Urinary bladder (tissue), 4 donors: Measurements from ENCODE around the gene INPP5A. TPM values are rescaled to one million over a fixed set of nuclear protein-coding genes. Genes with fewer than 3 reads are reported as not detected.

ENCODE experiments used
- DNase-seq: peaks from one replicate; pipeline ENCODE4 v3.0.0-alpha.2; 2015; ENCODE audit errors: extremely low spot score
- H3K27ac ChIP-seq: one replicate; pipeline ENCODE4 v1.5.1; 2013; ENCODE audit warnings: low read depth, mild to moderate bottlenecking, moderate library complexity
- H3K36me3 ChIP-seq: one replicate; pipeline ENCODE4 v1.6.1; 2013; ENCODE audit warnings: mild to moderate bottlenecking, moderate library complexity; ENCODE audit not compliant: insufficient read depth
- H3K4me1 ChIP-seq: one replicate; pipeline ENCODE4 v1.6.1; 2013; ENCODE audit warnings: mild to moderate bottlenecking, moderate library complexity; ENCODE audit not compliant: insufficient read depth
- H3K4me3 ChIP-seq: one replicate; pipeline ENCODE4 v1.5.1; 2013; ENCODE audit warnings: low read depth, low read length
- WGBS: extraction: QIAGEN DNeasy Blood & Tissue Kit; methylation state at CpG from one replicate; pipeline ENCODE4 v1.1.7; 2013; 5-methylcytosine and 5-hydroxymethylcytosine counted together
- polyA plus RNA-seq: library from polyadenylated mRNA; stranded (reverse); fragments of 200-250 nt; gene quantifications from one replicate; pipeline ENCODE4 v1.2.3, GENCODE V29; 2013
- total RNA-seq: library from RNA; depleted of rRNA; stranded (reverse); fragments of >200 nt; gene quantifications from one replicate; pipeline ENCODE4 v1.2.3, GENCODE V29; 2014
- donor health status: healthy with polysubstance abuse.
- donor health status: healthy.

INPP5A gene
- total and polyA plus RNA-seq, 2 donors: 61.0 to 66.2 TPM

GRCh38 chr10:132528064-132528691 is 9.4 kb upstream of the INPP5A start:
- no peaks in the 10 kb centered on the region for H3K4me1 ChIP-seq
- 35% methylated on average over 11 of the region's 11 CpGs for WGBS
- DNase-seq: no peak
- no peaks in the 10 kb centered on the region for H3K36me3 ChIP-seq
- no peak overlapping the region for H3K27ac ChIP-seq
- no peak overlapping the region for H3K4me3 ChIP-seq

DNA sequence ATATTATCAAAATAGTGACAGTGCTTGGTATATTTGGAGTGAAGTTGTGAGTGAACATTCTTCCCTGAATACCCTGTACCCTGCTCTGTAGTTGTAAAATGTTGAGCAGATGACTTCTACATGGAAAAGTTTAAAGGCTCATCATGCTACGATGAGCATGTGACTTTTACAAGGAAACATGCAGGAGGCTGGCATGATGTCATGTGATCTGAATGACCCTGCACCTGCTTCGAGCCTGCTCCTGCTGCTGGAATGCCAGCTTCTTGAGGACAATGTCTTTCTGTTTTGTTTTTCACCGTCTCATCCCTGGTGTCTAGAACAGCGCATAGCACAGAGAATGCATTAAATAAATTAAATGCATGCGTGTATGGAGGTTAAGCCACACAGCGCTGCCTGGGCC is 5.4 kb upstream of the INPP5A start:
- 96% methylated on average over 6 of the region's 6 CpGs for WGBS

GRCh38 chr10:132532749-132533560 is 4.6 kb upstream of the INPP5A start:
- DNase-seq: no peak
- Histone ChIP-seq H3K36me3 (no peaks in the 10 kb centered on the region), H3K4me3 (no peak overlapping the region), H3K4me1 (no peaks in the 10 kb centered on the region), H3K27ac (no peak overlapping the region)
- 87% methylated on average over 14 of the region's 14 CpGs for WGBS

More for the DNA sequence above, 5.4 kb upstream of the INPP5A start:
- no peak overlapping the region for H3K27ac ChIP-seq
- no peak for DNase-seq
- no peak overlapping the region for H3K4me3 ChIP-seq
- no peaks in the 10 kb centered on the region for H3K4me1 ChIP-seq
- no peaks in the 10 kb centered on the region for H3K36me3 ChIP-seq

GRCh38 chr10:132533571-132534260 is 3.9 kb upstream of the INPP5A start:
- Histone ChIP-seq H3K36me3 (no peaks in the 10 kb centered on the region), H3K27ac (no peak overlapping the region), H3K4me3 (no peak overlapping the region), H3K4me1 (no peaks in the 10 kb centered on the region)
- DNase-seq: no peak
- WGBS: 91% methylated on average over 12 of the region's 12 CpGs

GRCh38 chr10:132534391-132535064 is 3.1 kb upstream of the INPP5A start:
- Histone ChIP-seq H3K36me3 (no peaks in the 10 kb centered on the region), H3K4me3 (no peak overlapping the region), H3K27ac (no peak overlapping the region), H3K4me1 (no peaks in the 10 kb centered on the region)
- no peak for DNase-seq
- WGBS: 79% methylated on average over 8 of the region's 8 CpGs

DNA sequence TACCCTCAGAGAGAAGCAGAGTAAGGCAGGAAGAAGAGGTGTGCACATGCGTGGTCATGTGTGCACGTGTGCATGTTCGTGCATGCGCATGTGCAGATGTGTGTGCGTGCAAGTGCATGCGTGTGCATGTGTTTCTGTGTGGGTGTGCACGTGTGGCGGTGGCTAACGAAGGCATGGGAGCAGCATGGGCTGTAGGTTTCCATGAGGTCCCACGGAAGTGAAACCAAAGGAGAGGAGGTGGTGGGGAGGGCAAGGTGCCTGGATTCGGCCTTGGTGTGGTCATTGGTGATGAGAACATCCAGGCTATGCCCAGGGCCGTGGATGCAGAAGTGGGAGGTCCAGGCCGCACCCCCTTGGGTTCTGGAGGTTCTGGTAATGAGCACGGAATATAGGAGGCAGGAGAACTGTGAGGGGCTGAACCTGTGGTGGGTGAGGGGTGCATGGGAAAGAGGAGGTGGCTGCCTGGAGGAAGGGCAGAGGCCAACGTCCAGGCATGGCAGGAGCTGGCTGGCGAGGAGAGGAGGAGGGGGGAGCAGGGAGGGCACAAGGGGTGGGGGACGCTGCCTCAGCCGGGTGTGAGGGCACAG is 2.4 kb upstream of the INPP5A start:
- WGBS: 90% methylated on average over 18 of the region's 18 CpGs
- DNase-seq: no peak
- Histone ChIP-seq H3K27ac (no peak overlapping the region), H3K36me3 (no peaks in the 10 kb centered on the region), H3K4me1 (no peaks in the 10 kb centered on the region), H3K4me3 (no peak overlapping the region)

DNA sequence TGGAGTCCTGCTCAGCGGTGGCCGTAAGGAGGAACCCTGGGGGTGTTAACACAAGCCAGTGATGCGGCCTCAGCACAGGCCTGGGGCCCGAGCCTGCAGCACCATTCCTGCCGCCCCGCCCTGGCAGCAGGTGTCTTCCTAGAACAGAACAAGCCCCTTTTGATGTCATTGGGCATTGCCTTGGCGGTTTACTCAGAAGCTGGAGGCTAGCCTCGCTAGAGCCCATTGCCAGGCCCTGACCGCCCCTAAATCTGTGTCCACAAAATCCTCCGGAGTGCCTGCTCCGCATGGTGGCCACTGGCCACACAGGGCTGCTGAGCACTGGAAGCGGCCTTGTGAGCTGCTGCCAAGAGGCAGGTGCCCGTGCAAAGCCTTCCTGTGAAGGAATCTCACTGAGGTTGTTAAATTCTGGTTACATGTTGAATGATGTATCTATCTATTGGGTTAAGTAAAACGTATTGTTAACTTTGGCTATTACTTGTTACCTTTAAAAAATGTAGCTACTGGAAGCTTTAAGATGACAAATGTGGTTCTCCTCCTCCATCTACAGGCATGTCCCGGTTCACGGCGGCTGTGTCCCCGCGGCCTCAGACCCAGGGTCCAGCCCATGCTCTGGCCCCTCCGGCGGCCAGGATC is 1.2 kb upstream of the INPP5A start:
- WGBS: 36% methylated on average over 21 of the region's 21 CpGs
- no peaks in the 10 kb centered on the region for H3K4me1 ChIP-seq
- no peak for DNase-seq

GRCh38 chr10:132536877-132537683 is 507 bp upstream of the INPP5A start:
- peak; percentile 97 for DNase-seq
- Histone ChIP-seq H3K27ac (peak overlapping the region; percentile 65), H3K4me3 (peak overlapping the region; percentile 62), H3K36me3 (no peaks in the 10 kb centered on the region), H3K4me1 (no peaks in the 10 kb centered on the region)
- under 1% methylated on average over 102 of the region's 102 CpGs for WGBS

More for the DNA sequence above, 1.2 kb upstream of the INPP5A start:
- no peaks in the 10 kb centered on the region for H3K36me3 ChIP-seq
- peak overlapping the region; percentile 62 for H3K4me3 ChIP-seq
- peak overlapping the region; percentile 65 for H3K27ac ChIP-seq

DNA sequence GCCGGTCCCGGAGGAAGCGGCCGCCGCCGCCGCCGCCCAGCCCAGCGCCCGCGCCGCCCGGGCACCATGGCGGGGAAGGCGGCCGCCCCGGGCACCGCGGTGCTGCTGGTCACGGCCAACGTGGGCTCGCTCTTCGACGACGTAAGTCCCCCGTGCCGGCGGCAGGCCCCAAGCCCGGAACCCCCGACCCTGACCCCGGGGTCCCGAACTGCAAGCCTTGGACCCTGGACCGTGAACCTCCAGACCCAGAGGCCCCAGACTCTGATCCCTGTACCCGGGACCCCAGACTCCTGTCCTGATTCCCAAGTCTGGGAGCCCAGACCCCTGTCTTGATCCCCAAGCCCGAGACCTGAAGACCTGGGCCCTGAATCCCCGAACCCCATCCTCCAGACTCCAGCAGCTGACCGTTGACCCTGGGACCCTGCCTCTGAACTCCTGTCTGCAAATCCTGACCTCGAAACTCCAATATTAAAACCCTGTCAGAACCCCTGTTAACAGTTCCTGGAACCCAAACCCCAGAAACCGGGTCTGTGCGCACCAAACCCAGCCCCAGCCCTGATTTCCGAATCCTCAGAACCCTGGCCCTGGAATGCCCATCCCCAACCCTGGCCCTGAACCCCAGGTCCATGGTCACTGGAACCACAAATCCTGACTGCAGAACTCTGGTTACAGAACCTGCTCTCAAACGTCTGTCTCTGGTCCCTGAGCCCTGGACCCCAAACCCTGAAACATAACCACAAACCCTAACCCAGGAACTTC is 623 bp downstream of the INPP5A start:
- 4% methylated on average over 42 of the region's 42 CpGs for WGBS
- Histone ChIP-seq H3K4me1 (no peaks in the 10 kb centered on the region), H3K4me3 (peak overlapping the region; percentile 89), H3K36me3 (no peaks in the 10 kb centered on the region), H3K27ac (peak overlapping the region; percentile 68)
- DNase-seq: no peak

DNA sequence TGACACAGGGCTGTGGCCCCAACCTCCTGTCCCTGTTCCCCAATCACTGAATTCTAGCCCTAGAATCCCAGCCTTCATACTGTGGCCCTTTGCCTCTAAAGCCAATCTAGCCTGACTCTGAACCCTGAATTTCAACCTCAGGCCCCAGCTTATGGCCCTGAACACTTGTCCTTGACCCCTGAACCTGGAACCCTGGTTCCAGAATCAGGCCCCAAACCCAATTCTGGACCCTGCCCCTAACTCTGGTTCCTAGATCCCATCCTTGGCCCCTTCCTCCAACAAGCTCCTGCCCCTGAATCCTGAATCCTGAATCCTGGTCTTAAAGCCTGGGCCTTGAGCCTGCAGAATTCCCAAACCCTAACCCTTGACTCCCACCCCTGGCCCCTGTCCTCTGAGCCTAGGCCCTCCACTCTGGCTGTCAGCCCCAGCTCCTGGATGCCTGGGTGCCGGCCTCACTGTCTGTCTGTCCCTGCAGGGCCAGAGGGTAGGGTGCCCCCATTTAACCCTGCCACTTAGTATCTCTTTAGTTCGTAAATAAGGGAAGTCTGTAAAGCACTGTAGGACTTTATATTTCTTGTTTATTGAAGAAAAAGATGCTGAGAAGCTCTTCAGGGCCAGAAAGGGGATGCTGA is 1.3 kb downstream of the INPP5A start:
- no peak for DNase-seq
- WGBS: 37% methylated on average over 2 of the region's 2 CpGs
- Histone ChIP-seq H3K36me3 (no peaks in the 10 kb centered on the region), H3K4me3 (peak overlapping the region; percentile 89), H3K4me1 (no peaks in the 10 kb centered on the region), H3K27ac (peak overlapping the region; percentile 54)

- 32% methylated on average over 11 of the region's 11 CpGs for WGBS
- H3K27ac ChIP-seq: no peak overlapping the region
- DNase-seq: no peak
- no peaks in the 10 kb centered on the region for H3K36me3 ChIP-seq
- peak overlapping the region; percentile 89 for H3K4me3 ChIP-seq
- H3K4me1 ChIP-seq: no peaks in the 10 kb centered on the region
These were observed 1.8 kb downstream of the INPP5A start for GRCh38 chr10:132539431-132539839.
